K562 (cell line): ENCODE measurements around the gene SPIN2A. TPM values are rescaled to one million over a fixed set of nuclear protein-coding genes. Genes with fewer than 3 reads are reported as not detected.
A peak's percentile ranks its signal among the peaks of the same experiment; 100 is the strongest.
"Not testable (repeated sequence)": the region's sequence is repeated elsewhere in the genome, so short reads cannot be mapped to it uniquely, and the experiment has no call there.

ENCODE experiments used
- ATAC-seq: fragments of 200-7000 bp; cut with Tn5 transposase; 3 replicates; pipeline ENCODE4 v1.9.1; 2020; ENCODE audit warnings: moderate library complexity
- BruUV-seq: library from RNA; stranded (reverse); fragments of 400-500 nt; replicated peaks from 2 replicates; lab custom pipeline; 2021; lab: Mats Ljungman, UMichigan
- CTCF ChIA-PET: fragments of 300-600 bp; formaldehyde crosslinking; extraction: SDS; loops from one replicate; lab custom pipeline; 2021; ENCODE audit warnings: low intra/inter-chr PET ratio; lab: Yijun Ruan, JAX
- POLR2A ChIA-PET: fragments of 300-600, 350-650 bp; sonication (Branson Sonifier 250); formaldehyde crosslinking; extraction: SDS; loops from one replicate; lab custom pipeline; 2021; ENCODE audit warnings: antibody characterized with exemption, inconsistent platforms; lab: Yijun Ruan, JAX
- DNase-seq, 4 experiments: peaks; one replicate each; pipeline versions ENCODE4 v3.0.0 to v3.0.0-alpha.2; 2011 to 2018; ENCODE audit warnings: low spot score in 3 of 4, mixed read lengths in 3 of 4; ENCODE audit errors: extremely low read depth in 1 of 4
- FAIRE-seq: peaks from 2 replicates; lab custom pipeline; 2011; peaks lifted over from hg19 to GRCh38; lab: Jason Lieb, UNC
- H2AFZ ChIP-seq: 2 replicates; pipeline ENCODE4 v1.6.0; 2011; ENCODE audit warnings: low read depth, low read length, control low read depth, inconsistent platforms
- H3K27ac ChIP-seq: fragments of 200-600 bp; 3 replicates; pipeline ENCODE4 v1.8.0; 2011; ENCODE audit warnings: low read depth, mild to moderate bottlenecking, control low read depth, inconsistent platforms, low read length, moderate library complexity, mixed read lengths; ENCODE audit errors: extremely low read depth
- H3K27me3 ChIP-seq, 2 experiments: fragments of 300-600 bp in 1 of 2; 2 replicates in 1 of 2; 3 replicates in 1 of 2; pipeline versions ENCODE4 v1.6.0 to v1.8.0; 2011; ENCODE audit warnings: inconsistent platforms in 2 of 2, low read length in 2 of 2, mild to moderate bottlenecking in 1 of 2, mixed read lengths in 1 of 2, moderate library complexity in 1 of 2; ENCODE audit not compliant: control insufficient read depth in 2 of 2, insufficient read depth in 2 of 2
- H3K36me3 ChIP-seq: fragments of 300-600 bp; 3 replicates; pipeline ENCODE4 v1.8.0; 2011; ENCODE audit warnings: mild to moderate bottlenecking, low read length, inconsistent platforms; ENCODE audit not compliant: control insufficient read depth, insufficient read depth
- H3K4me1 ChIP-seq, 2 experiments: fragments of 200-600 bp in 1 of 2; replicated peaks in 1 of 2; 2 replicates in 1 of 2; 3 replicates in 1 of 2; pipeline versions ENCODE4 v1.5.1 to v1.8.0; 2011; ENCODE audit warnings: inconsistent platforms in 2 of 2, low read length in 2 of 2, mild to moderate bottlenecking in 1 of 2, mixed read lengths in 1 of 2, moderate library complexity in 1 of 2; ENCODE audit not compliant: control insufficient read depth in 2 of 2, insufficient read depth in 2 of 2
- H3K4me2 ChIP-seq: 2 replicates; pipeline ENCODE4 v1.6.1; 2011; ENCODE audit warnings: low read length, control low read depth, inconsistent platforms, mixed read lengths; ENCODE audit not compliant: insufficient read depth
- H3K4me3 ChIP-seq: fragments of 200-600 bp; sonication (generic), shearing (Covaris generic); 2 replicates; pipeline ENCODE4 v1.5.1; 2016; ENCODE audit warnings: control low read depth, inconsistent platforms
- H3K79me2 ChIP-seq: fragments of 200-600 bp; 3 replicates; pipeline ENCODE4 v1.8.0; 2011; ENCODE audit warnings: low read length, inconsistent platforms; ENCODE audit not compliant: control insufficient read depth, insufficient read depth
- H3K9ac ChIP-seq, 2 experiments: 2 replicates each; pipeline versions ENCODE4 v1.6.0 to v1.6.1; 2011; ENCODE audit warnings: low read depth in 2 of 2, low read length in 2 of 2, control low read depth in 1 of 2, inconsistent platforms in 1 of 2, mild to moderate bottlenecking in 1 of 2, mixed read lengths in 1 of 2; ENCODE audit not compliant: insufficient read depth in 1 of 2
- H3K9me1 ChIP-seq: one replicate; pipeline ENCODE4 v1.6.0; 2011; ENCODE audit warnings: inconsistent platforms, mild to moderate bottlenecking, low read length, moderate library complexity; ENCODE audit not compliant: control insufficient read depth, insufficient read depth
- H3K9me3 ChIP-seq: replicated peaks from 2 replicates; pipeline ENCODE4 v1.5.1; 2011; ENCODE audit warnings: low read depth, low read length, inconsistent platforms; ENCODE audit not compliant: control insufficient read depth, insufficient read depth
- H4K20me1 ChIP-seq: replicated peaks from 2 replicates; pipeline ENCODE4 v1.6.1; 2011; ENCODE audit warnings: low read length, inconsistent platforms, mixed read lengths; ENCODE audit not compliant: control insufficient read depth, insufficient read depth
- BCOR ChIP-seq: fragments of 450-650 bp; IDR thresholded peaks from 2 replicates; pipeline ENCODE4 v1.6.1; 2016
- BHLHE40 ChIP-seq: IDR thresholded peaks from 2 replicates; pipeline ENCODE4 v1.6.1; 2011; ENCODE audit warnings: low read length, improper control_type of control experiment
- EP400 ChIP-seq: fragments of 450-650 bp; IDR thresholded peaks from 2 replicates; pipeline ENCODE4 v1.6.1; 2017; ENCODE audit warnings: antibody characterized with exemption, mild to moderate bottlenecking, moderate library complexity
- POLR2G ChIP-seq: fragments of 200-400 bp; formaldehyde crosslinking; IDR thresholded peaks from 2 replicates; pipeline ENCODE4 v1.6.1; 2017; ENCODE audit warnings: low read depth, mild to moderate bottlenecking, antibody characterized with exemption, low read length, moderate library complexity
- ZBTB7A ChIP-seq: IDR thresholded peaks from 2 replicates; pipeline ENCODE4 v1.6.1; 2011; ENCODE audit warnings: low read depth, mild to moderate bottlenecking, low read length, moderate library complexity, borderline replicate concordance; ENCODE audit not compliant: control insufficient read depth
- ZFX ChIP-seq: sonication (generic); formaldehyde crosslinking; IDR thresholded peaks from 2 replicates; pipeline ENCODE4 v1.8.0; 2022; ENCODE audit warnings: mild to moderate bottlenecking, missing genetic modification reagents, moderate library complexity
- WGBS: fragments of 100-300 bp; shearing (Covaris generic); methylation state at CpG from one replicate; pipeline ENCODE4 v1.1.6; 2016; ENCODE audit warnings: low coverage, mixed read lengths; ENCODE audit not compliant: insufficient coverage; ENCODE audit errors: missing lambda C conversion rate; 5-methylcytosine and 5-hydroxymethylcytosine counted together
- in situ Hi-C: fragments of 300-500 bp; cut with MboI; formaldehyde crosslinking; loops from 4 replicates; pipeline ENCODE4 v1.15.0; 2018; ENCODE audit warnings: inconsistent platforms, mixed read lengths
- intact Hi-C: fragments of 100-400 bp; cut with micrococcal nuclease; formaldehyde crosslinking; loops from 2 replicates; pipeline ENCODE4 v1.14.2; 2022
- polyA plus RNA-seq, 8 experiments: library from polyadenylated mRNA; depleted of rRNA in 4 of 8; stranded (reverse) in 5 of 8; unstranded in 3 of 8; fragments of >200 nt; fragmentation: Nextera tagmentation in 2 of 8; fragmentation: Illumina TruSeq in 1 of 8; extraction: Ambion mirVana in 2 of 8; extraction: Trizol in 1 of 8; gene quantifications; 2 replicates each; pipeline versions ENCODE4 v1.2.1 to v1.2.3, GENCODE V29; 2011 to 2014; ENCODE audit warnings: inconsistent platforms in 1 of 8, missing spikeins in 1 of 8
- total RNA-seq, 7 experiments: library from RNA; depleted of rRNA in 6 of 7; stranded (reverse); fragments of >200 nt in 6 of 7; fragmentation: Illumina TruSeq in 2 of 7; extraction: Trizol in 2 of 7; gene quantifications; 2 replicates each; pipeline versions ENCODE4 v1.2.1 to v1.2.3, GENCODE V29; 2011 to 2021; ENCODE audit warnings: low replicate concordance in 1 of 7
- TF ChIP-seq, protein P1 (sequence below): fragments of 450-650 bp; IDR thresholded peaks from 2 replicates; pipeline ENCODE4 v1.6.1; 2018; ENCODE audit not compliant: partially characterized antibody
- TF ChIP-seq, protein P2 (sequence below): sonication (generic); formaldehyde crosslinking; IDR thresholded peaks from 2 replicates; pipeline ENCODE4 v1.8.0; 2022; ENCODE audit warnings: mild to moderate bottlenecking, missing genetic modification reagents, borderline replicate concordance
- TF ChIP-seq, protein P3 (sequence below): fragments of 450-650 bp; IDR thresholded peaks from 2 replicates; pipeline ENCODE4 v1.6.1; 2016; ENCODE audit warnings: missing biosample characterization, missing genetic modification characterization

SPIN2A gene
- total and polyA plus RNA-seq, 9 of the 15 experiments (the other 6 are each of a cell fraction or from before 2014, with no cell fraction given) = 0.03 to 1.6 (median 0.58) TPM

DNA sequence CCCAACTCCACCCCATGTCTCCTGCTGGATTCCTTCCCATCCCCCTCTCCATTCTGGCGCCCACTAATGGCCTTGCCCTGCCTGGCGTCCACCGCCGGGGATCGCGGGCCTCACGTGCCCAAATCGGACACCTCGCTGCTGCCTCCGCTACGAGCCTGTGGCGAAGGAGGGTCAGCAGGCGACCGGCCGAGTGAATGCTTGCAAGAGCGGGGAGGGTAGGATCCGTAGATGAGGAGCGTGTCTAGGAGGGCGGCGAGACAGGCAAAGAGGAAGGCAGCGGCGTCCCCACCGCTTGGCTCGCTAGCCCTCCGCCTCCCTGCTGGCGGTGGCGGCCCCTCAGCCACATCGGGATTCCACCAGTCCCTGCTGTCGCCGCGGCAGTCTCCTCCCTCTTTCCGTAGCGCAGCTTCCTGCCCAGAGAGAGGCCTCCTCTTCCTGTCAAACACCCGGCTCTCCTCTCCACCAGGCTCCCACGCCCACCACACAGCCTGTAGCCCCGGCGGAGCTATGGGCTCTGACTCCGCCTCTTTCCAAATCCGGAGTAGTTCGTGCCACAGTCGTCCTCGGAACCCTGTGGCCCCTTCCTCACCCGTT is 15.9 kb downstream of the SPIN2A start, which contains the start of gene SPIN2B (continued):
- TF ChIP-seq BHLHE40 (peak; percentile 83), ZFX (CRISPR knock-in tag) (peak; percentile 42), ZBTB7A (peak; percentile 72; the same call in 1 of the 2 replicates), BCOR (0 out of 2 replicates have a peak, but pooled peaks have one; percentile 29), EP400 (peak; percentile 67), POLR2G (peak; percentile 83)
- TF ChIP-seq, protein P1, sequence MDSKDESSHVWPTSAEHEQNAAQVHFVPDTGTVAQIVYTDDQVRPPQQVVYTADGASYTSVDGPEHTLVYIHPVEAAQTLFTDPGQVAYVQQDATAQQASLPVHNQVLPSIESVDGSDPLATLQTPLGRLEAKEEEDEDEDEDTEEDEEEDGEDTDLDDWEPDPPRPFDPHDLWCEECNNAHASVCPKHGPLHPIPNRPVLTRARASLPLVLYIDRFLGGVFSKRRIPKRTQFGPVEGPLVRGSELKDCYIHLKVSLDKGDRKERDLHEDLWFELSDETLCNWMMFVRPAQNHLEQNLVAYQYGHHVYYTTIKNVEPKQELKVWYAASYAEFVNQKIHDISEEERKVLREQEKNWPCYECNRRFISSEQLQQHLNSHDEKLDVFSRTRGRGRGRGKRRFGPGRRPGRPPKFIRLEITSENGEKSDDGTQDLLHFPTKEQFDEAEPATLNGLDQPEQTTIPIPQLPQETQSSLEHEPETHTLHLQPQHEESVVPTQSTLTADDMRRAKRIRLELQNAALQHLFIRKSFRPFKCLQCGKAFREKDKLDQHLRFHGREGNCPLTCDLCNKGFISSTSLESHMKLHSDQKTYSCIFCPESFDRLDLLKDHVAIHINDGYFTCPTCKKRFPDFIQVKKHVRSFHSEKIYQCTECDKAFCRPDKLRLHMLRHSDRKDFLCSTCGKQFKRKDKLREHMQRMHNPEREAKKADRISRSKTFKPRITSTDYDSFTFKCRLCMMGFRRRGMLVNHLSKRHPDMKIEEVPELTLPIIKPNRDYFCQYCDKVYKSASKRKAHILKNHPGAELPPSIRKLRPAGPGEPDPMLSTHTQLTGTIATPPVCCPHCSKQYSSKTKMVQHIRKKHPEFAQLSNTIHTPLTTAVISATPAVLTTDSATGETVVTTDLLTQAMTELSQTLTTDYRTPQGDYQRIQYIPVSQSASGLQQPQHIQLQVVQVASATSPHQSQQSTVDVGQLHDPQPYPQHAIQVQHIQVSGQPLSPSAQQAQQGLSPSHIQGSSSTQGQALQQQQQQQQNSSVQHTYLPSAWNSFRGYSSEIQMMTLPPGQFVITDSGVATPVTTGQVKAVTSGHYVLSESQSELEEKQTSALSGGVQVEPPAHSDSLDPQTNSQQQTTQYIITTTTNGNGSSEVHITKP = peak; percentile 92
- TF ChIP-seq, protein P2, sequence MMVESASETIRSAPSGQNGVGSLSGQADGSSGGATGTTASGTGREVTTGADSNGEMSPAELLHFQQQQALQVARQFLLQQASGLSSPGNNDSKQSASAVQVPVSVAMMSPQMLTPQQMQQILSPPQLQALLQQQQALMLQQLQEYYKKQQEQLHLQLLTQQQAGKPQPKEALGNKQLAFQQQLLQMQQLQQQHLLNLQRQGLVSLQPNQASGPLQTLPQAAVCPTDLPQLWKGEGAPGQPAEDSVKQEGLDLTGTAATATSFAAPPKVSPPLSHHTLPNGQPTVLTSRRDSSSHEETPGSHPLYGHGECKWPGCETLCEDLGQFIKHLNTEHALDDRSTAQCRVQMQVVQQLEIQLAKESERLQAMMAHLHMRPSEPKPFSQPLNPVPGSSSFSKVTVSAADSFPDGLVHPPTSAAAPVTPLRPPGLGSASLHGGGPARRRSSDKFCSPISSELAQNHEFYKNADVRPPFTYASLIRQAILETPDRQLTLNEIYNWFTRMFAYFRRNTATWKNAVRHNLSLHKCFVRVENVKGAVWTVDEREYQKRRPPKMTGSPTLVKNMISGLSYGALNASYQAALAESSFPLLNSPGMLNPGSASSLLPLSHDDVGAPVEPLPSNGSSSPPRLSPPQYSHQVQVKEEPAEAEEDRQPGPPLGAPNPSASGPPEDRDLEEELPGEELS = no peak
- TF ChIP-seq, protein P3, sequence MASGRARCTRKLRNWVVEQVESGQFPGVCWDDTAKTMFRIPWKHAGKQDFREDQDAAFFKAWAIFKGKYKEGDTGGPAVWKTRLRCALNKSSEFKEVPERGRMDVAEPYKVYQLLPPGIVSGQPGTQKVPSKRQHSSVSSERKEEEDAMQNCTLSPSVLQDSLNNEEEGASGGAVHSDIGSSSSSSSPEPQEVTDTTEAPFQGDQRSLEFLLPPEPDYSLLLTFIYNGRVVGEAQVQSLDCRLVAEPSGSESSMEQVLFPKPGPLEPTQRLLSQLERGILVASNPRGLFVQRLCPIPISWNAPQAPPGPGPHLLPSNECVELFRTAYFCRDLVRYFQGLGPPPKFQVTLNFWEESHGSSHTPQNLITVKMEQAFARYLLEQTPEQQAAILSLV (tag) = no peak

DNA sequence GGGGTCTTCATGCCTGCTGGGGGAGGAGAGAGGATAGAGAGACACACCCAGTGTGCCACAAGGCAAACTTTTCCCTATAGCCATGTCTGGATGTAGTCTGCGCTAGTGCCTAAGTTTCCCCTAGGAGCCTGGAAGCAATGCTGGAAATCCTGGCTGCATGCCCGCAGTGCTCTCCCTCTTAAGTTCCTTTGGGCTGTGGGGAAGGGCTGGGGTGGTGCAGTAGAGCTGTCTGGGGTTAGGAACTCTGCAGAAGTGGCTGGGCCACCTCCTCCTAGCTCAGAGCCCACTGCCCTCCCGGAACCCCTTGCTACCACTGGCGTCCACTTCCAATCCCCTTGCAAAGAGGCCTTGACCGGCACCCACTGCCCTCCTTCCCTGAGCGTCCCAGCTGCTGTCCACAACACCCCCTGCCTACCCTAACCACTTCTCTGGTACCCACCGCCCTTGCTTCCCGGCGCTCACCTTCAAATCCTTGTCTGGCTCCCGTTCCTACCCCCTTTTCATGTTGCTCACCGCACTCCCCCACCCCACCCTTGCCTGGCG is 16.5 kb downstream of the SPIN2A start:
- DNase-seq = peak in 2 of 4 experiments; percentile 9 to 15
- H3K9me3 ChIP-seq, FAIRE-seq, H3K36me3 ChIP-seq, H3K9me1 ChIP-seq, CTCF ChIA-PET, H3K27me3 ChIP-seq, in situ Hi-C loops, H3K4me1 ChIP-seq, H4K20me1 ChIP-seq, H2AFZ ChIP-seq: not testable (repeated sequence)
- 10% methylated on average over 3 of the region's 12 CpGs for WGBS
- POLR2A ChIA-PET = interaction anchor here (0.6 kb wide), 1 partner anchor 256 kb away, joined by 3 read pairs; no protein-coding TSS in a partner anchor
- Histone ChIP-seq H3K27ac (peak overlapping the region; percentile 71), H3K4me2 (peak overlapping the region; percentile 78), H3K79me2 (peaks cover 23% of the 10 kb centered on the region), H3K9ac (peak overlapping the region; percentile 62 to 92; a peak in 3 of 4 replicates), H3K4me3 (peak overlapping the region; percentile 53)
- intact Hi-C loops = loop anchor here (10.0 kb wide), 1 partner anchor 126 kb away; the partner anchor contains the start of gene SPIN3
- TSS peak; percentile 49 for BruUV-seq
- peak; percentile 3; the same call in 2 of the 3 replicates for ATAC-seq
